GM21423 (cell line): ENCODE data around the gene DCAF15.

ENCODE experiments used
- ATAC-seq: cut with Tn5 transposase; IDR thresholded peaks from one replicate; pipeline ENCODE4 v1.9.1; 2021; ENCODE audit warnings: mild to moderate bottlenecking, moderate library complexity; ENCODE audit not compliant: unreplicated experiment

Gene DCAF15

DNA sequence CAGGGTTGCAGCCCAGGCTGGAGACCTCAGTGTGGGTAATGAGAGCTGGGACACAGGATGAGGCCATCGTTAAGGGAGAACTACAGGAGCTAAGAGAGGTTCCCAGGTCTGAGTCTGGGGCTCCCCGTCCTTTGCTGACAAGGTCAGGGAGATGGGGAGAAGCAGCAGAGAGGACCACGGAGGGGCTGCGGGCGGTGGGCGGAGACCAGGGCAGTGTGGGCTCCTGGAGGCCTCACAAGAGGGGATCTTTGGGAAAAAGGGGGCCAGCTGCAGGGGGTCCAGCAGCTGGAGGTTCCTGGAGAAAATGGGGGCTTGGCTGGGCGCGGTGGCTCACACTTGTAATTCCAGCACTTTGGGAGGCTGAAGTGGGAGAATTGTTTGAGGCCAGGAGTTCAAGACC is 37.8 kb downstream of the DCAF15 start:
- no peak for ATAC-seq

DNA sequence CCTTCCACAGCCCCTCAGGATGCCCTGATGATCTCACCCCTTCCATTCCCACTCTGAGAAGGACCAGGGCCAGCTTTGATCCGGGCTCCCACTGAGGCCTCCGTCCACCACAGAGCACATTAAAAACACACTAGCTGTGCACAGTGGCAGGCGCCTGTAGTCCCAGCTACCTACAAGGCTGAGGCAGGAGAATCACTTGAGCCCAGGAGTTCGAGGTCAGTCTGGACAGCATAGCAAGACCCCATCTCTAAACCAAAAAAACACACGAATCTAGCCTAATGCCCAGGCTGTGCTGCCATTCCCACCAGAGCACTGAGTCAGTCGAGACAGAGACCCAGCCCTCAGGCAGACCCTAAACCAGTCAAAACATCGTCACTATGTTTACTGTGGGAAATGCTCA is 39.7 kb downstream of the DCAF15 start:
- ATAC-seq, result no peak

GRCh38 chr19:13993590-13994300 is 41.4 kb downstream of the DCAF15 start:
- ATAC-seq, result no peak

DNA sequence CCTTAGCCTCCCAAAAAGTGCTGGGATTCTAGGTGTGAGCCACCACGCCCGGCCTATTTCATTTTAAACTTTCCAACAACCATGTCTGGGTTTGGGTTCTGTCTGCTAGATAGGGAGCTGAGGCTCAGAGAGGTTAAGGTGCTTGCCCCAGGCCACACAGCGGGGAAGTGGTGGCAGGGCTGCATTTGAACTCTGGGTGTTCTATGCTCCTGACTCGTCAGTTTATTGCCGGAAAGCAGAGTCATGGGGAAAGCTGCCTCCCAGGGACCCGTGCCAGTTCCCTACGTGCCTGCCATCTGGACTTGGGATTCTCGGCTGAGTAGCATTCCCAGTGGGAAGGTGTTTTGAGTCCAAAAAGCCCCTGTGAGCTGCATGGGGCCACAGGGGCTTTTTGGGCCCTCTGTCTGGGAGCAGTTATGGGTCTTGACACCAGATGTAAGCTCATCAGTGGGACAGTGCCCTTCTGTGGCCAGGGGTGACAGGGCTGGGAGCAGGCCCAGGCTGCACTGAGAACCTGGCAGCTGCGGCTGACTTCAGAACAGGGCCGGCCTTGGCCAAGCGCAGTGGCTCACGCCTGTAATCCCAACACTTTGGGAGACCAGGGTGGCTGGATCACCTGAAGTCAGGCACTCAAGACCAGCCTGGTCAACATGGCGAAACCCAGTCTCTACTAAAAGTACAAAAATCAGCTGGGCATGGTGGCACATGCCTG is 42.9 kb downstream of the DCAF15 start:
- no peak for ATAC-seq

DNA sequence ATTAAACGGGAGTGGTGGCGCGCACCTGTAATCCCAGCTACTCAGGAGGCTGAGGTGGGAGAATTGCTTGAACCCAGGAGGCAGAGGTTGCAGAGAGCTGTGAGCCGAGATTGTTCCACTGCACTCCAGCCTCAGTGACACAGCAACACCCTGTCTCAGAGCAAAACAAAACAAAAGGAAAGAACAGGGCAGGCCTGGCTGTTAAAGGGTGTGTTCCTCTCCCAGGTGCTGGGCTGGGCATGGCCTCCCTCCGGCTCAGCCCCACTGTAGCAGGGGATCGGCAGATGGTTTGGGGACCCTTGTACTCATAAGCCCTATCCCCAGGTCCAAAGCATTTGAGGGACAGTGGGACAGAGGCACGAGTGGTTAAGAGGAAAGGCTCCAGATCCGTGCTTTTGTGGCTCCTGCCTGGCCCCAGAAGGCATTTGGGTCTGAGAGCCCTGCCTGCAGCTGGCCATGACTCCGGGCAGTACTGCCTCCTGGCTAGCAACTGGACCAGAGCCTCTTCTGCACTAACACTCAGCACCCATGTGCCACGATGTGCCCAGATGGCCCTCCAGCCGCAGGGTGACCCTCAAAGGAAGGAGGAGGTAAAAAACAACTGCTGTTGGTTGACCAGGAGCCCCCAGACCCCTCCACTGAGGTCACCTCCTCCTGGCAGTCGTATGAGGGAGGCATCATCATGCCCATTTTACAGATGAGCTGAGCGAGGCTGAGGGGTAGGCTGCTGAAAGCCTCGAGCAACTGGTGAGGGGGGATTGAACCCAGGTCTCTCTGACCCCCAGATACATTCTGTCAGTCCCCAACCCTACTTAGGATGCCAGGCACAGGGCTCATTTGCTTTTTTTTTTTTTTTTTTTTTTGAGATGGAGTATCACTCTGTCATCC is 43.8 kb downstream of the DCAF15 start:
- ATAC-seq, result no peak

DNA sequence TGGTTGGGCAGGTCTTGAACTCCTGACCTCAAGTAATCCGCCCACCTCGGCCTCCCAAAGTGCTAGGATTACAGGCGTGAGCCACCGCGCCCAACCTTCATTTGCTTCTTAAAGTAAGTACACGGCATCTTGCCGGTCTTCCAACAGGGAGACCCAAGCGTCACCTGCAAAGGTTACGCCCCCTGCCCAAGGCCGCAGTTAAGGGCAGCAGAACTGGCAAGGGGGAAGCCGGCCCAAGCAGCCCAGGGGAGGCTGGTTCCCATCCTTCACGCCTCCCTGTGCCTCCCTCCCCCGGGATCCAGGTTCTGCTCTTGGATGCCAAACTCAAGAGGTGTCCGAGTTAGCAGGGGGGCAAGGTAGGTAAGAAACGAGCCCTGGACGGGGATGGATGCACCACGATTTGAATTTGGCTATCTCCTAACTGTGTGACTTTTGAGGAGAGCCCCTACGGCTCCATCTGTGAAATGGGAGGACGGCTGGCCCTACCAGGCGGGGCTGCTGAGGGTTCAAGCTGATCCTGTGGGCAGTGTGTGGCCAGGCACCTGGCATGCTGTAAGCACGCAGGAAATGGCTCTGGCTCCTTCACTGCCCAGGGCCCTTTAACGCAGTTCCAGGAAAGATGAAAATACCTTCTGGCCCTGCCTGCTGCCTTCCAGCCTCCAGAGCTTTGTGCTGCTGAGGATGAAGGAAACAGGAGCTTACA is 44.8 kb downstream of the DCAF15 start:
- ATAC-seq, result no peak

GRCh38 chr19:13997631-13997962 is 45.3 kb downstream of the DCAF15 start:
- ATAC-seq, result no peak

GRCh38 chr19:13998426-13998825 is 46.1 kb downstream of the DCAF15 start:
- ATAC-seq, result no peak

DNA sequence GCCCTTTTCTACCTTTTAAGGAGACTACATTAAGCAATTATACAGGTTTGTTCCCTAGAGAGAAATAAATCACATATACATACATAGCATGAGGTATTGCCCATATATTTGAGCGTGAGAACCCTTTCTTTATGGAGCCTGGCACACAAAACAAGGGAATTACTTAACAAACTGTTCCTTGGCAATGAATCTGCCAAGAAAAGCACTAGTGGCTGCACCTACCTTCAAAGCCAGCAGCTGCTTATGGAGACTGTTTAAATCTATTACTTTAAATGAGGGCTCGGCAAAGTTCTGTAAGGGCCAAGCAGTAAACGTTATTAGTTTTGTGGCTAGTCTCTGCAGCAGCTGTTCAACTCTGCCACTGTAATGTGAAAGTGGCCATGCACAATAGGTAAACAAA is 46.8 kb downstream of the DCAF15 start:
- ATAC-seq, result no peak

DNA sequence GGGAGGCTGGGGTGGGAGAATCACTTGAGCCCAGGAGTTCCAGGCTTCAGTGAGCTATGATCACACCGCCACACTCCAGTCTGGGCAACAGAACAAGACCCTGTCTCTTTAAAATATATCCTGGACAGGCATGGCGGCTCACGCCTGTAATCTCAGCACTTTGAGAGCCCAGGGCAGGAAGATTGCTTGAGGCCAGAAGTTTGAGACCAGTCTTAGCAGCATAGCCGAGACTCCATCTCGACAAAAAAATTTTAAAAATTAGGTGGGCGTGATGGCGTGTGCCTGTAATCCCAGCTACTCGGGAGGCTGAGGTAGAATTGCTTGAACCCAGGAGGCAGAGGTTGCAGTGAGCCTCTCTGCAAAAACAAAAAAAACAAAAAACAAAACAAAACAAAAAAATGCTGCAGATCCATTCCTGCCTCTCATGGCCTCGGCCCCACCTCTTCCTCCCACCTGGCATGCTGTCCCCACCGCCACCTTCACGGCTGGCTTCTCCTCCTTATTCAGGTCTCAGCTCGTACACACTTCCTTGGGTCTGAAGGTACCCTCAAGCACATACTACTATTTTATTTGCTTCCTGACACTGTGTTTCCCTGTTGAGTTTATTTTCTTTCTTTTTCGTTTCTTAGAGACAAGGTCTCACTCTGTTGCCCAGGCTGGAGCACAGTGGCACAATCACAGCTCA is 48.5 kb downstream of the DCAF15 start:
- no peak for ATAC-seq

DNA sequence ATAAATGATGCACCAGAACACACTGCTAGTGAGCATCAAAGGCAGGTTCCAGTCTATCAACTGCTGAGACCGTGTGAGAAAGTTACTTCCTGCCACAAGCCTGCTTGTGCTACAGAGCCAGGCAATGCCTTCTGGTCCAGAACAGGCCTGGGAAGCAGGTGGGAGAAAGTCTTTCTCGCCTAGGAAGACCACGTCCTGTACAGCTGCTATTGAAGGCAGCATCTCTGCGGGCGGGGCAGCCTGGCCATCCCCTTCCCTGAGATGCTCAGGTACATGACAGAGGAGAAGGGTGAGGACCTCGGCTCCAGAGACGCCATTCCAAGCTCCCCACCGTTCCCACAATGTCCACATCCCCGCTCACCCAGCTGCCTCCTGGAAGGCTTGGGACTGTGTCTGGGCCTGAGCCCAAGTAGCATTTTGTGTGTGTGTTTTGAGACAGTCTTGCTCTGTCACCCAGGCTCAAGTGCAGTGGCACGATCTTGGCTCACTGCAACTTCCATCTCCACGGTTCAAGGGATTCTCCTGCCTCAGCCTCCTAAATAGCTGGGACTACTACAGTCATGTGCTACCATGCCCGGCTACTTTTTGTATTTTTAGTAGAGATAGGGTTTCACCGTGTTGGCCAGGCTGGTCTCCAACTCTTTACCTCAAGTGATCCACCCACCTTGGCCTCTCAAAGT is 50.4 kb downstream of the DCAF15 start:
- no peak for ATAC-seq

GRCh38 chr19:14003251-14004055 is 51.1 kb downstream of the DCAF15 start:
- no peak for ATAC-seq

DNA sequence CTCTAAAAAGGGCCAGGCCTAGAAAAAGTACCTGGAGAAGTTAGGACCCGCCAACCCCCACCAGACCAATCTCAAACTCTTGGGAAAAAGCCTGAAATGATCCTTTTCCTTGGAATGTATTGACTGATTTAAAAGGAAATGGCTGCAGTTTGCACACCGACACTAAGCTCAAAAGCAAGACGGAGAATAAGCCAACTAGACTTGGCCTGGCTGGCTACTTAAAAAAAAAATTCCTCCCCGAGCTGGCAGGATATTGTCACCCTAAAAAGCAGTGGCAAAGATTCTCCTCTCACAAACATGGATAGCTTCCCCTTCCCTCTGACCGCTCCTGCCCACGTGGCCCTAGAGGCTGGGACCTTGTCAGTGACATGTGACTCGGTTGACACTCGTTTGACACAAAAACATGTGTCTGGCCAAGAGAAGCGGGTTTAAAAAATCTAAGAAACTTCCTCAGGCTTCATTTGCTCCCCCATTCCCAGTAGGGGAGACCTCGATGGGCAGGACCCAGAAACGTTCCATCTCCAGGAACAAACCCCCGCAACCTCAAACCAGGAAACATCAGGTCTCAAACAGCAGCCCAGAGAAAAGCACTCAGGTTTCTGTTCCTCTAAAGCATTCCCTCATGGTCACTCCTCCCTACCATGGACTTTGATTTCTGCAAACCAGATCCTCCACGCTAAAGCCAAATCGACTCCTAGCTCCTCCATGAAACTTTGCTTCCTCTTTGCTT is 52.5 kb downstream of the DCAF15 start:
- no peak for ATAC-seq

- ATAC-seq, result peak; percentile 30
These were observed 53.2 kb downstream of the DCAF15 start for GRCh38 chr19:14005349-14006084.

DNA sequence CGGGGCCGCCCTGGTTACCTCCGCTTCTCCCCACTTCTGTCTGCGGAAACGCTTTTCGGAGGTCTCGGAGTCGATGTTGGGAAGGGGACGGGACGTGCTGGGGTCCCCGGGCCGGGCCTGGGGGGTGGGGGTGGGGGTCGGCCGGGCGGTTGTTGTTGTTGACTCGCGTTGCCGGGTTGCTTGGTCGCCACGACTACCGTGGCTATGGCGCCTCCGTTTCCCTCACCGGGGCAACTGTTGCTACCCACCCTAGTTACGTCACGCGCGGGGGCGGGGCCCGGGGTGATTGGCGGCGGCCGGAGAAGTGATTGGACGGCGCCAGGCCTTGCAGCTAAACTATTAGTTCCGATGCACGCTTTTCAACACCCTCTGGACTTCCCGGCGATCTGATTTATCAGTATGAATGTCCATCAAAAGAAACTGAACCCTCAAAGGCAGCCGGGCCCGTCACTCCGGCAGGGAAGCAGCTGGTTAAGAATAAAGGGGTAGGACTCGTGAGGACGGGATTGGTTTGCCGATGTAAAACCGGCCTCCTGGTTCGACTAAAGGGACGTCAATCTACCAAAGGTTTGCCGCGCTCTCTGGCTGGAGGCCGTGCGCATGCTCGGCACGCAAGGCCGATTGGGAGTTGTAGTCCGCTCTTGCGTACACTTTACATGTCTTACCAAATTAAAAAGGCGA is 53.9 kb downstream of the DCAF15 start, which contains the start of gene RFX1:
Gene RFX1 (minus strand): TSS at position 236 of the 681 bp plus-strand sequence. CDS start 12,477 bp downstream, outside the sequence.
- ATAC-seq, result peak; percentile 67

DNA sequence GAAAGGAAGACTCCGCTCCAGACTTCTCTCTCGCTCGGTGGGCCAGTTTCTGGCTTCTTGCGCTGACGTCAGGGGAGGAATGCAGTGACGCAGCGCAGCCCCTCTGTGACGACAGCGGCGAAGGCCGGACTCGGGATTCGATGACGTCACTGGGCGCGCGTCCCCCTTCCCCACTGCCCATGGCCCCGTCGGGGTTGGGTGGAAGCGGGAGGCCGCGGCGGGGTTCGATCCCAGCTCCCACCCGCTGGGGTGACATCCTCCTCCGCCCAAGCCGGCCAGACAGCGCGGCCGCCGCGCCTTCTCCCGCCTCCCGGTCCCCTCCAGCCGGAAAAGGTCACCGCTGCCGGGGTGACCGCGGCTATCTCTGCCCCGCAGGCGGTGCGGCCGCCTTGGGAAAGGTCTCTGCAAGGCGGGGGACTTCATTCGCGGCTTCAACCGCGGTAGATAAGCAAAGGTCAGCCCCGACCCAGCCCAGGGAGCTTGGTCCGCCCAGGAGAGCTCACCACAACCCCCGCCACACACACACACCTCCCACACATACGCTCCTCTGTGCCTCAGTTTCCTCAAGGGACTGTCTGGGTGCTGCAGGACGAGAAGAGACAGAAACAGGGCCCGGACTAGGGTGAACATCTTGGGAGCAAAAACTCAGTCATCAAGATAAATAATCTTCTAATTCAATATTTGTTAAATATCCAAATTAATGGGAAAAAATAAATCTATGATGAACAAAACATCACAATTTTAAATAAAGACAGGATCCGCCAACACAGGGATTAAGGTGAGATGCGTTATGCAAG is 54.7 kb downstream of the DCAF15 start:
- peak; percentile 33 for ATAC-seq
